K562 (cell line): ENCODE results near the gene DNAH8. TPM values are rescaled to one million over a fixed set of nuclear protein-coding genes. Genes with fewer than 3 reads are reported as not detected.

Experiments used
- ADNP ChIP-seq: fragments of 200-800 bp; sonication (Bioruptor generic); IDR thresholded peaks from 2 replicates; pipeline ENCODE4 v1.6.1; 2016; ENCODE audit warnings: missing genetic modification characterization, missing compliant biosample characterization
- ELK3 ChIP-seq: fragments of 450-650 bp; formaldehyde crosslinking; IDR thresholded peaks from 2 replicates; pipeline ENCODE4 v1.4.0; 2020; ENCODE audit warnings: mild to moderate bottlenecking
- EP400 ChIP-seq: fragments of 450-650 bp; IDR thresholded peaks from 2 replicates; pipeline ENCODE4 v1.6.1; 2017; ENCODE audit warnings: antibody characterized with exemption, mild to moderate bottlenecking, moderate library complexity
- ILK ChIP-seq: fragments of 450-650 bp; IDR thresholded peaks from 2 replicates; pipeline ENCODE4 v1.6.1; 2016; ENCODE audit warnings: missing genetic modification characterization, low read depth, mild to moderate bottlenecking, missing compliant biosample characterization, moderate library complexity, borderline replicate concordance
- IRF2 ChIP-seq: sonication (generic); formaldehyde crosslinking; IDR thresholded peaks from 2 replicates; pipeline ENCODE4 v1.8.1; 2022; ENCODE audit warnings: mild to moderate bottlenecking, missing genetic modification reagents
- PTBP1 ChIP-seq: fragments of 200-400 bp; formaldehyde crosslinking; IDR thresholded peaks from 2 replicates; pipeline ENCODE4 v1.6.1; 2017; ENCODE audit warnings: low read depth, low read length
- RREB1 ChIP-seq: fragments of 250-450 bp; sonication (Bioruptor Pico); IDR thresholded peaks from 2 replicates; pipeline ENCODE4 v1.4.0; 2020
- SMC3 ChIP-seq: conservative IDR thresholded peaks from 2 replicates; pipeline ENCODE4 v1.6.1; 2011; ENCODE audit warnings: low read depth, low read length, improper control_type of control experiment; ENCODE audit not compliant: insufficient read depth
- TRIM28 ChIP-seq: fragments of 450-650 bp; IDR thresholded peaks from 2 replicates; pipeline ENCODE4 v1.6.1; 2017
- XRCC3 ChIP-seq: fragments of 450-650 bp; IDR thresholded peaks from 2 replicates; pipeline ENCODE4 v1.6.1; 2017; ENCODE audit warnings: mild to moderate bottlenecking, moderate library complexity
- ZFP36 ChIP-seq: fragments of 150-350 bp; IDR thresholded peaks from 2 replicates; pipeline ENCODE4 v1.6.1; 2018; ENCODE audit warnings: low read length, low read depth; ENCODE audit not compliant: partially characterized antibody
- ZNF217 ChIP-seq: sonication (generic); formaldehyde crosslinking; IDR thresholded peaks from 2 replicates; pipeline ENCODE4 v1.8.0; 2022; ENCODE audit warnings: mild to moderate bottlenecking, missing genetic modification reagents
- ZNF655 ChIP-seq: fragments of 250-450 bp; sonication (Bioruptor Pico); IDR thresholded peaks from 2 replicates; pipeline ENCODE4 v1.5.0; 2021
- ZNF766 ChIP-seq: fragments of 200-800 bp; sonication (Bioruptor generic); conservative IDR thresholded peaks from 2 replicates; pipeline ENCODE4 v1.6.1; 2016; ENCODE audit warnings: missing genetic modification characterization, missing compliant biosample characterization
- polyA plus RNA-seq, 8 experiments: library from polyadenylated mRNA; depleted of rRNA in 4 of 8; stranded (reverse) in 5 of 8; unstranded in 3 of 8; fragments of >200 nt; fragmentation: Nextera tagmentation in 2 of 8; fragmentation: Illumina TruSeq in 1 of 8; extraction: Ambion mirVana in 2 of 8; extraction: Trizol in 1 of 8; gene quantifications; 2 replicates each; pipeline versions ENCODE4 v1.2.1 to v1.2.3, GENCODE V29; 2011 to 2014; ENCODE audit warnings: inconsistent platforms in 1 of 8, missing spikeins in 1 of 8
- total RNA-seq, 7 experiments: library from RNA; depleted of rRNA in 6 of 7; stranded (reverse); fragments of >200 nt in 6 of 7; fragmentation: Illumina TruSeq in 2 of 7; extraction: Trizol in 2 of 7; gene quantifications; 2 replicates each; pipeline versions ENCODE4 v1.2.1 to v1.2.3, GENCODE V29; 2011 to 2021; ENCODE audit warnings: low replicate concordance in 1 of 7
- TF ChIP-seq, protein P1 (sequence below): fragments of 250-450 bp; sonication (Bioruptor Pico); IDR thresholded peaks from 2 replicates; pipeline ENCODE4 v1.8.0; 2022; ENCODE audit warnings: inconsistent platforms, mild to moderate bottlenecking, moderate library complexity, borderline replicate concordance
- TF ChIP-seq, protein P2 (sequence below): sonication (generic); formaldehyde crosslinking; IDR thresholded peaks from 2 replicates; pipeline ENCODE4 v1.8.1; 2023; ENCODE audit warnings: mild to moderate bottlenecking, missing genetic modification reagents, moderate library complexity

The DNAH8 gene
- total and polyA plus RNA-seq, 9 of the 15 experiments (the other 6 are each of a cell fraction or from before 2014, with no cell fraction given), result 1.2 to 4.2 (median 2.9) TPM

GRCh38 chr6:39037082-39037508 lies 322.0 kb downstream of the DNAH8 start (continued):
- TF ChIP-seq, protein P1, sequence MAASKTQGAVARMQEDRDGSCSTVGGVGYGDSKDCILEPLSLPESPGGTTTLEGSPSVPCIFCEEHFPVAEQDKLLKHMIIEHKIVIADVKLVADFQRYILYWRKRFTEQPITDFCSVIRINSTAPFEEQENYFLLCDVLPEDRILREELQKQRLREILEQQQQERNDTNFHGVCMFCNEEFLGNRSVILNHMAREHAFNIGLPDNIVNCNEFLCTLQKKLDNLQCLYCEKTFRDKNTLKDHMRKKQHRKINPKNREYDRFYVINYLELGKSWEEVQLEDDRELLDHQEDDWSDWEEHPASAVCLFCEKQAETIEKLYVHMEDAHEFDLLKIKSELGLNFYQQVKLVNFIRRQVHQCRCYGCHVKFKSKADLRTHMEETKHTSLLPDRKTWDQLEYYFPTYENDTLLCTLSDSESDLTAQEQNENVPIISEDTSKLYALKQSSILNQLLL (CRISPR knock-in tag), result no peak
- no peak for TF ChIP-seq ZNF655 (CRISPR knock-in tag)
- no peak for TF ChIP-seq ADNP (tag)
- no peak for TF ChIP-seq ZNF217 (CRISPR knock-in tag)
- TF ChIP-seq ILK (tag), result no peak
- no peak for TF ChIP-seq EP400
- TF ChIP-seq ZNF766 (CRISPR knock-in tag), result peak; percentile 54; the same call in 1 of the 2 replicates
- TF ChIP-seq, protein P2, sequence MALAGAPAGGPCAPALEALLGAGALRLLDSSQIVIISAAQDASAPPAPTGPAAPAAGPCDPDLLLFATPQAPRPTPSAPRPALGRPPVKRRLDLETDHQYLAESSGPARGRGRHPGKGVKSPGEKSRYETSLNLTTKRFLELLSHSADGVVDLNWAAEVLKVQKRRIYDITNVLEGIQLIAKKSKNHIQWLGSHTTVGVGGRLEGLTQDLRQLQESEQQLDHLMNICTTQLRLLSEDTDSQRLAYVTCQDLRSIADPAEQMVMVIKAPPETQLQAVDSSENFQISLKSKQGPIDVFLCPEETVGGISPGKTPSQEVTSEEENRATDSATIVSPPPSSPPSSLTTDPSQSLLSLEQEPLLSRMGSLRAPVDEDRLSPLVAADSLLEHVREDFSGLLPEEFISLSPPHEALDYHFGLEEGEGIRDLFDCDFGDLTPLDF, result no peak
- no peak for TF ChIP-seq ZFP36
- no peak for TF ChIP-seq SMC3
- no peak for TF ChIP-seq ELK3 (CRISPR knock-in tag)
- TF ChIP-seq PTBP1, result no peak
- TF ChIP-seq IRF2 (CRISPR knock-in tag), result no peak
- TF ChIP-seq RREB1 (CRISPR knock-in tag), result no peak
- TF ChIP-seq TRIM28, result no peak
- TF ChIP-seq XRCC3, result no peak
